Calu3 (cell line): ENCODE measurements around the gene NDFIP2. TPM values are rescaled to one million over a fixed set of nuclear protein-coding genes. Genes with fewer than 3 reads are reported as not detected.

Source experiments
- BruUV-seq: library from RNA; stranded (reverse); fragments of 400-500 nt; replicated peaks from 2 replicates; lab custom pipeline; 2021; lab: Mats Ljungman, UMichigan
- CTCF ChIA-PET: fragments of 300-600 bp; sonication (Branson Sonifier 250); formaldehyde crosslinking; loops from one replicate; lab custom pipeline; 2022; ENCODE audit warnings: antibody characterized with exemption; lab: Charles Lee
- DNase-seq: peaks from one replicate; pipeline ENCODE4 v3.0.0; 2022
- H3K27ac Mint-ChIP-seq: one replicate; pipeline ENCODE4 v1.8.0; 2022; ENCODE audit warnings: mixed read lengths; ENCODE audit not compliant: unreplicated experiment
- H3K27me3 Mint-ChIP-seq: one replicate; pipeline ENCODE4 v1.8.0; 2022; ENCODE audit warnings: mixed read lengths; ENCODE audit not compliant: unreplicated experiment
- H3K36me3 Mint-ChIP-seq: one replicate; pipeline ENCODE4 v1.8.0; 2022; ENCODE audit warnings: mild to moderate bottlenecking, moderate library complexity, mixed read lengths; ENCODE audit not compliant: insufficient read depth, unreplicated experiment
- H3K4me1 Mint-ChIP-seq: one replicate; pipeline ENCODE4 v1.8.0; 2022; ENCODE audit warnings: mild to moderate bottlenecking, low read depth, mixed read lengths; ENCODE audit not compliant: unreplicated experiment
- H3K4me3 Mint-ChIP-seq: one replicate; pipeline ENCODE4 v1.8.0; 2022; ENCODE audit warnings: mild to moderate bottlenecking, low read depth, moderate library complexity, mixed read lengths; ENCODE audit not compliant: unreplicated experiment
- H3K9me3 Mint-ChIP-seq: one replicate; pipeline ENCODE4 v1.8.0; 2022; ENCODE audit warnings: low read depth, mixed read lengths; ENCODE audit not compliant: unreplicated experiment
- CTCF ChIP-seq: fragments of 200-600 bp; IDR thresholded peaks from one replicate; pipeline ENCODE4 v1.8.0; 2022; ENCODE audit warnings: antibody characterized with exemption; ENCODE audit not compliant: unreplicated experiment
- intact Hi-C: fragments of 100-400 bp; cut with micrococcal nuclease; formaldehyde crosslinking; loops from one replicate; pipeline ENCODE4 v1.10.0; 2022; ENCODE audit not compliant: unreplicated experiment
- total RNA-seq: library from RNA; stranded (reverse); gene quantifications from 2 replicates; pipeline ENCODE4 v1.2.3, GENCODE V29; 2022

Gene NDFIP2
- total RNA-seq, 1 experiment from 2014 or later = 26.7 TPM

- H3K4me3 Mint-ChIP-seq = no peak overlapping the region
- H3K36me3 Mint-ChIP-seq = no peaks in the 10 kb centered on the region
- no peaks in the 10 kb centered on the region for H3K4me1 Mint-ChIP-seq
- DNase-seq = no peak
- TF ChIP-seq CTCF = no peak
- H3K27ac Mint-ChIP-seq = no peak overlapping the region
- no peaks in the 10 kb centered on the region for H3K27me3 Mint-ChIP-seq
- H3K9me3 Mint-ChIP-seq = no peaks in the 10 kb centered on the region
- no TSS peak for BruUV-seq
- CTCF ChIA-PET = no interaction called here
- intact Hi-C loops = no loop called here
Observed at GRCh38 chr13:79516595-79516994, 35.6 kb downstream of the NDFIP2 start.

- Mint-ChIP-seq H3K36me3 (no peaks in the 10 kb centered on the region), H3K4me1 (no peaks in the 10 kb centered on the region), H3K27ac (no peak overlapping the region), H3K27me3 (no peaks in the 10 kb centered on the region), H3K4me3 (no peak overlapping the region), H3K9me3 (no peaks in the 10 kb centered on the region)
- no TSS peak for BruUV-seq
- CTCF ChIA-PET = no interaction called here
- intact Hi-C loops = no loop called here
- no peak for TF ChIP-seq CTCF
- no peak for DNase-seq
Observed at GRCh38 chr13:79519255-79519654, 38.3 kb downstream of the NDFIP2 start.

- intact Hi-C loops = no loop called here
- CTCF ChIA-PET = no interaction called here
- Mint-ChIP-seq H3K4me1 (no peaks in the 10 kb centered on the region), H3K27ac (no peak overlapping the region), H3K36me3 (no peaks in the 10 kb centered on the region), H3K9me3 (no peaks in the 10 kb centered on the region), H3K27me3 (no peaks in the 10 kb centered on the region), H3K4me3 (no peak overlapping the region)
- BruUV-seq = no TSS peak
- TF ChIP-seq CTCF = no peak
- DNase-seq = no peak
Observed at GRCh38 chr13:79522583-79522982, 41.6 kb downstream of the NDFIP2 start.

- H3K9me3 Mint-ChIP-seq = no peaks in the 10 kb centered on the region
- CTCF ChIA-PET = no interaction called here
- H3K27ac Mint-ChIP-seq = no peak overlapping the region
- no peaks in the 10 kb centered on the region for H3K36me3 Mint-ChIP-seq
- no TSS peak for BruUV-seq
- H3K27me3 Mint-ChIP-seq = no peaks in the 10 kb centered on the region
- no peak overlapping the region for H3K4me3 Mint-ChIP-seq
- DNase-seq = no peak
- no peak for TF ChIP-seq CTCF
- H3K4me1 Mint-ChIP-seq = no peaks in the 10 kb centered on the region
- intact Hi-C loops = no loop called here
Observed at GRCh38 chr13:79525064-79525857, 44.3 kb downstream of the NDFIP2 start.
